Activated CD4-positive, alpha-beta memory T cell treated with anti-CD3 and anti-CD28 coated beads, Interleukin-2, amount 10 ng/mL, durations not matched to agents 7 days and 5 days (primary cell): ENCODE data around the gene TF. TPM values are rescaled to one million over a fixed set of nuclear protein-coding genes. Genes with fewer than 3 reads are reported as not detected.
A peak's percentile ranks its signal among the peaks of the same experiment; 100 is the strongest.

Source experiments
- CTCF ChIA-PET: fragments of 350-600 bp; sonication (Branson Sonifier 250); formaldehyde crosslinking; loops from one replicate; lab custom pipeline; 2021; ENCODE audit warnings: antibody characterized with exemption, inconsistent platforms; lab: Charles Lee
- POLR2A ChIA-PET: fragments of 350-600 bp; sonication (Branson Sonifier 250); formaldehyde crosslinking; loops from one replicate; lab custom pipeline; 2021; ENCODE audit warnings: antibody characterized with exemption; lab: Charles Lee
- DNase-seq: peaks from one replicate; pipeline ENCODE4 v3.0.0-alpha.2; 2020
- H3K27ac Mint-ChIP-seq: one replicate; pipeline ENCODE4 v1.8.0; 2021; ENCODE audit warnings: mild to moderate bottlenecking, mixed read lengths
- H3K27me3 Mint-ChIP-seq: one replicate; pipeline ENCODE4 v1.8.0; 2021; ENCODE audit warnings: mixed read lengths
- H3K36me3 Mint-ChIP-seq: one replicate; pipeline ENCODE4 v1.8.0; 2021; ENCODE audit warnings: low read depth, mixed read lengths
- H3K4me1 Mint-ChIP-seq: one replicate; pipeline ENCODE4 v1.8.0; 2021; ENCODE audit warnings: mixed read lengths
- H3K4me3 Mint-ChIP-seq: one replicate; pipeline ENCODE4 v1.8.0; 2021; ENCODE audit warnings: mild to moderate bottlenecking, mixed read lengths
- H3K9me3 Mint-ChIP-seq: one replicate; pipeline ENCODE4 v1.8.0; 2021; ENCODE audit warnings: mixed read lengths
- total RNA-seq, 2 experiments: library from RNA; stranded (reverse); gene quantifications; one replicate each; pipeline ENCODE4 v1.2.3, GENCODE V29; 2021

TF gene
- total RNA-seq, 2 experiments from 2014 or later: 0.15 to 1.2 TPM

DNA sequence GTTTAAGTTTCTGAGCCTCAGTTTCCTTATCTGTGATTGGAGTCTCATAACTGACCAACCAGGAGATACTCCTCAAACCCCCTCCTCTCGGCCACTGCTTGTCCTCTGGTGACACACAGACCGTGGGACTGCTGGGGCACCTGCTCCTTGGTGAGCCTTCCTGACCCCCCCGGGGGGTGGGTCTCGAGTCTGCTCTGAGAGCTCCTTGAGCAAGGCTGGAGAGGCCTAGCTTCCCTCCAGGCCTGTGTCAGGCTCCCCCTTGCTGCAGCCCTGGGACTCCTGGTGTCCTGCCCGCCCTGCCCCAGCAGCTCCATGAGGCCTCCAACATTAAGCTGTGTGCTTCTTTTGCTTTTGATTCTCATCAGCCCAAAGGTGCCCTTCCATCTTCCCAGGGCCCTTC is 87.1 kb downstream of the TF start:
- ChIA-PET POLR2A (no interaction called here), CTCF (no interaction called here)
- DNase-seq: peak; percentile 9
- no peak overlapping the region for H3K27ac Mint-ChIP-seq
- no peak overlapping the region for H3K4me3 Mint-ChIP-seq
- H3K4me1 Mint-ChIP-seq: no peaks in the 10 kb centered on the region
- no peaks in the 10 kb centered on the region for H3K9me3 Mint-ChIP-seq
- no peaks in the 10 kb centered on the region for H3K36me3 Mint-ChIP-seq
- no peaks in the 10 kb centered on the region for H3K27me3 Mint-ChIP-seq

DNA sequence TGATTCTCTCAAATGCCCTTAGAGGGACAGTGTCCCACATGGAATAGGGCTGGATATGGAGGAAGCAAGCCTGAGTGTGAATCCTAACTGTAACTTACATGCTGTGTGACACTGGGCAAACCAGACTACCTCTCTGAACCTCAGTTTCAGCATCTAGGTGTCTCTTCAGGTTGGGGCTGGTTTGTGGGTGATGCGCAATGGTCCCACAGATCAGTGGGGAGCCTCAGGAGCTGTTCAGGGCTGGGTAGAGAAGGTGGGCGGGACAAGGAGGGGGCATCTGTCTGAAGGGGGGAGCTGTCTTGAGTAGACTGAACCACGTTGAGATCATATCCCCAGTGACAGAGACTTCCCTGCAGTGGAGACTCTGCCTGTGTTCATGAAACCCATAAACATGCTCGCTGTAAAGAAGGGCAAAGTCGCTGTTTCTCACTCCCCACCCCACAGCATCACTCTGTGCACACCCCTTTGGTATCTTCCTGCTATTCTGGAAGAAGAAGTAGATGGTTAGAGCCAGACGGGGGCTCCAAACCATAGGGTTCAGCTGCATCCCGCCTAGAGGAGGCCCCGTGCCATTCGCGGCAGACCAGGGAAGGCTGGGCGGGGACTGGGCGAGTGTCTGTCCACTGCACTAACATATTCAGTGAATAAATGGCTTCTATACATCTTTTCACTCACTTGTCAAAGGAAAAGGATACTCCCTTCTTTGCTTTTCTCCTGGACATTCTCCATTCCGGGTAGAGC is 87.9 kb downstream of the TF start:
- no peaks in the 10 kb centered on the region for H3K4me1 Mint-ChIP-seq
- H3K36me3 Mint-ChIP-seq: no peaks in the 10 kb centered on the region
- no peak for DNase-seq
- no peaks in the 10 kb centered on the region for H3K9me3 Mint-ChIP-seq
- no peak overlapping the region for H3K27ac Mint-ChIP-seq
- no peak overlapping the region for H3K4me3 Mint-ChIP-seq
- ChIA-PET POLR2A (no interaction called here), CTCF (no interaction called here)
- H3K27me3 Mint-ChIP-seq: no peaks in the 10 kb centered on the region

DNA sequence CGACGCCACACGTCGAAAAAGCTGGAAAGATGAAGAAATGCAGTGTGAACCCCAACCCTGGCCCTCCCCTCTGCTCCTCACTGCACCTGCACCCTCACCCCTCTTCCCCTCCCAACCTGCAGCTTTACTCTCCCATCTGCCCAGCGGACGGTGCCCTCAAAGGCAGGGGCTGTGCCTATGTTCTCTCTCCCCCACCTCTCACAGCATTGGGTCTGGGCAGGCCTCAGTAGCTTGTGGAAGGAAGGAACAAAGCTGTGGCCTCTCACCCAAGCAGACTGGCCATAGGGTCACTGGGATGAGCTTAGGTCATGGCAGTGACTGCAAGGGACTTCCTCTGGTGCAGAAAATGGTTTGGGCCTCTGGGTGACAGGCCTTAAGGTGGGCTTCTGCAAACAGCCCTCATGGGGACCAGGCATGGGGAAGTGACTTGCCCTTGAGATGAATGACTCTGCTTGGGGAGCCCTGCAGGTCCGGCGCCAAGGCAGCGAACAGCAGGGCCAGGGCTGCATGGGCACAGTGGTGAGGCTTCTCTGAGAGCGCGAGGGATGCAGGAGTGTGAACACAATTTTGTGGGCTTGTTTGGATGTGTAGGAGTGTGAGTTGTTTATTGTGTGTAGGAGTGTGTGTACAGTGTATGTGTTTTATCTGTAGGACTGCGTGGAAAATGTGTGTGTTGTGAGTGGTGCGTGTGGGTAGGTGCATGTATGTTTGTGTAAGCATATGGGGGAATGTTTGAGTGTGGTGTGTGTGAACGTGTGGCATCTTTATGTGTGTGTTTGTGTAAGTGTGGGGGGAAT is 88.6 kb downstream of the TF start:
- Mint-ChIP-seq H3K4me1 (no peaks in the 10 kb centered on the region), H3K27ac (no peak overlapping the region), H3K9me3 (no peaks in the 10 kb centered on the region), H3K27me3 (no peaks in the 10 kb centered on the region), H3K4me3 (no peak overlapping the region), H3K36me3 (no peaks in the 10 kb centered on the region)
- DNase-seq: peak; percentile 10
- ChIA-PET POLR2A (no interaction called here), CTCF (no interaction called here)

DNA sequence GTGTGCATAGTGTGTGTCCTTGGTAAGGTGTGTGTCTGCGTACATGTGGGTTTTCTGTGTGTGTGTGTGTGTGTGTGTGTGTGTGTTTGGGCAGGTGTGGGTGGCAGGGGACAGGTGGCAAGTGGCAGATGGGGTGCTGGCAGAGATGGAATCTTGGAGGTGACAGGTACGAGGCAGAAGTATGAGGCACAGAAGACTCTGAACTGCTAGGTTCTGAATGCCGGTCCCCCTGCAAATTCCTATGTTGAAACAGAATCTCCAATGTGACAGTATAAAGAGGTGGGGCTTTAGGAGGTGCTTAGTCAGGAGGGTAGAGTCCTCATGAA is 89.2 kb downstream of the TF start:
- no peak overlapping the region for H3K27ac Mint-ChIP-seq
- H3K4me3 Mint-ChIP-seq: no peak overlapping the region
- H3K4me1 Mint-ChIP-seq: no peaks in the 10 kb centered on the region
- no peaks in the 10 kb centered on the region for H3K36me3 Mint-ChIP-seq
- no peak for DNase-seq
- no peaks in the 10 kb centered on the region for H3K27me3 Mint-ChIP-seq
- CTCF ChIA-PET: no interaction called here
- H3K9me3 Mint-ChIP-seq: no peaks in the 10 kb centered on the region
- POLR2A ChIA-PET: no interaction called here

DNA sequence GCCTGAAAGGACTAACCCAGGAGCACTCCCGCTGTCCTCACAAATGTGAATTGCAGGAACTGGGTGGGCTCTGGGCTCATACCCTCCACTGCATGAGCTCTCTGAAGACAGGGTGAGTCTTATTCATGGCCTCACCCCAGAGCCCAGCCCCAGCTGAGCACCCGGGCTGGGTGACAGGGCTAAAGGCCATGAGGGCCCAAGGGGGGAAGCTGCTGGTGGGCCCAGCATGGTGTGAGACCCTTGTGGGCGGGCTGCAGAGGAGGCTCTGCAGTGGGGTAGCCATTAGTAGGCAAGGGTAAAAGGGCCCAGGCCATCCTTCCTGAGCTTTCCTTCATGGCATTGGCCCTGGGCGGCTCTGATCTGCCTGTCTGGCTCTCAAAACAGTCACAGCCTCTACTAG is 89.8 kb downstream of the TF start:
- Mint-ChIP-seq H3K4me3 (no peak overlapping the region), H3K27me3 (no peaks in the 10 kb centered on the region), H3K27ac (no peak overlapping the region), H3K4me1 (no peaks in the 10 kb centered on the region), H3K9me3 (no peaks in the 10 kb centered on the region), H3K36me3 (no peaks in the 10 kb centered on the region)
- POLR2A ChIA-PET: no interaction called here
- CTCF ChIA-PET: no interaction called here
- peak; percentile 8 for DNase-seq

DNA sequence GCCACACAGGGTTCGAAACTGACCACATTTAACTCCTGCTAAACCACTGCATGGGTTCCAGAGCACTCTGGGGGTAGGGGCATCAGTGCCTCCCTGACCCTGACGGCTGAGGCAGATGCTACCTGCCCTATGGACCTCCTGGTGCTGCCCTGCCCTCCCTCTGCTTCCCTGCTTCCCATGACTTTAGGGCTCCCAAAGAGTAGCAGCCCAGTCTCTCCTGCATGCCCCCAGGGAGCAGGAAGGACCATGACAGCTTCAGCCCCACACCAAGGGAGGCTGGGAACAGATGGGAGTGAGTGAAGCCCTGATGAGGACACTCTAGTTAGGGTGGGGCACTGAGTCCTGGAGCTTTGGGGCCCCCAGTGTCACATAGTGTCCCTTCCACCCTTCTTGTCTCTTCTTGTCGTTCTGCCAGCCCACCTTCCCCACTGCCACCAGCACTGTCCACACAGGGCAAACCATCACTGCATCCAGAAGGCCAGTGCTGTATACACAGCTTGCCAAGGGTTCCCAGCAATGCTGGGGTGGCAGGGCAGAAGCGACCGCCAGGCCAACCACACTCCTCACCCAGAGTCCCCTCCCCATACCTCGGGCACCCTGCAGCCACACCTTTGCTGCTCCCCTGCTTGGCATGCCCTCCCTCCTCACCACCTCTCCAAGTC is 90.4 kb downstream of the TF start:
- Mint-ChIP-seq H3K4me3 (no peak overlapping the region), H3K4me1 (no peaks in the 10 kb centered on the region), H3K27ac (no peak overlapping the region), H3K36me3 (no peaks in the 10 kb centered on the region), H3K27me3 (no peaks in the 10 kb centered on the region), H3K9me3 (no peaks in the 10 kb centered on the region)
- ChIA-PET POLR2A (no interaction called here), CTCF (no interaction called here)
- DNase-seq: peak; percentile 14

DNA sequence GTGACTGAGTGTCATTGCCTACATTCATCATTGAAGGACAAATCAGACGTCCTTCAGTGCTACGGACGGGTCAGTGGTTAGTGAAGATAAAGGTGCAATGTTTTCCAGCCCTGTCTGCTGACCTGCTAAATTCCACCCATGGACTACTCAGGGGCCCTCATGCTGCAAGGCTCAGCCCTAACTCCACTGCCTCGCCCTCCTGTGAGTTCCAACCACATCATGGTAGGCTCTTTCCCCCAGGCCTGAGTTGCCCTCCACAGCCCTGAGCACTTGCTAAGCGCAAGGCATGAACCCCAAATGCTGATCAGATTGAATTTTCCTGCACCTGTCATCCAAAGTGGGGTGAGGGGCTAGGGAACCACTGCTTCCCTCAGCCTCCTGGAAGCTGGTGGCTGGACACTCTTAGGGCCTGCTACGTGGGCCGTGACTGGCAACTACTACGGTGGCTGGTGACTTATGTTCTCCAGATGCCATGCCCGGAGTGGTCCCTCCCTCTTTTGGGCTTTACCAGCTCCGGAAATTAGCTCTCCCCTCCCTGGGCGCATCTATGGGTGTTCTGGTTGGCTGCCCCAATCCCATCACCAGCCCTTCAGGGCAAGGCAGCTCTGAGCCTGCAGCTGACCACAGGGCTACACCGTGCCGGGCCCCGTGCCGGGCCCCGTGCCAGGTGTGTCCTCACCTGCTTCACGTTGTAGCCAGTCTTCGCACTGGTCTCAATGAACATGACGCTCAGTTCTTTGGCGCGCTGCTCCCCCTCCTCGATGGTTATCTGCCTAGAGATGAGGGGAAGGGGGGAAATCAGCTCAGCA is 91.5 kb downstream of the TF start:
- CTCF ChIA-PET: no interaction called here
- no peak overlapping the region for H3K4me3 Mint-ChIP-seq
- H3K4me1 Mint-ChIP-seq: no peaks in the 10 kb centered on the region
- H3K27ac Mint-ChIP-seq: no peak overlapping the region
- H3K27me3 Mint-ChIP-seq: no peaks in the 10 kb centered on the region
- POLR2A ChIA-PET: no interaction called here
- H3K9me3 Mint-ChIP-seq: no peaks in the 10 kb centered on the region
- DNase-seq: no peak
- no peaks in the 10 kb centered on the region for H3K36me3 Mint-ChIP-seq

DNA sequence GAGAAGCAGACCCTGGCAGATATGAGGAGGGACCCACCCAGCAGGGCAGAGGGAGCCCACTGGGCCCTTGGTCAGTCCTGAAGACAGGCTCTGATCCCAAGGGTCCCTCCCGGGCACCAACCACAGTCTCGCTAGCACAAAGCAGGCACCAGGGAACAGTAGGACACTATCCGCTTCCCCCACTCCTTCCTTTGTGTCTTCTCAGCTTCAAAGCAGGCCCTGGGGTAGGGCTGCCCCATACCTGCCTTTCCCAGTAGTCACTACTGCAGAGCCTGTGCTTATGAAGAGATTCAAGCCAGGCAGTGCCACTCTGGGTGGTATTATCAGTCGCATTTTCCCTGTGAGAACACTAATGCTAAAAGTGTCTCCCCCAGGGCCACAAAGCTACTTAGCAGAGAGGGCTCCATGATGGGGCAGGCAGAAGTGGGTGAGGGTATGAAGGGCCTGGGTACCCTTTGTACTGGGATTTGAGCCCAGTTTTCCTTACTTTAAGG is 92.2 kb downstream of the TF start:
- H3K36me3 Mint-ChIP-seq: no peaks in the 10 kb centered on the region
- POLR2A ChIA-PET: no interaction called here
- no peaks in the 10 kb centered on the region for H3K9me3 Mint-ChIP-seq
- CTCF ChIA-PET: no interaction called here
- H3K4me1 Mint-ChIP-seq: no peaks in the 10 kb centered on the region
- no peaks in the 10 kb centered on the region for H3K27me3 Mint-ChIP-seq
- no peak overlapping the region for H3K4me3 Mint-ChIP-seq
- DNase-seq: no peak
- no peak overlapping the region for H3K27ac Mint-ChIP-seq

DNA sequence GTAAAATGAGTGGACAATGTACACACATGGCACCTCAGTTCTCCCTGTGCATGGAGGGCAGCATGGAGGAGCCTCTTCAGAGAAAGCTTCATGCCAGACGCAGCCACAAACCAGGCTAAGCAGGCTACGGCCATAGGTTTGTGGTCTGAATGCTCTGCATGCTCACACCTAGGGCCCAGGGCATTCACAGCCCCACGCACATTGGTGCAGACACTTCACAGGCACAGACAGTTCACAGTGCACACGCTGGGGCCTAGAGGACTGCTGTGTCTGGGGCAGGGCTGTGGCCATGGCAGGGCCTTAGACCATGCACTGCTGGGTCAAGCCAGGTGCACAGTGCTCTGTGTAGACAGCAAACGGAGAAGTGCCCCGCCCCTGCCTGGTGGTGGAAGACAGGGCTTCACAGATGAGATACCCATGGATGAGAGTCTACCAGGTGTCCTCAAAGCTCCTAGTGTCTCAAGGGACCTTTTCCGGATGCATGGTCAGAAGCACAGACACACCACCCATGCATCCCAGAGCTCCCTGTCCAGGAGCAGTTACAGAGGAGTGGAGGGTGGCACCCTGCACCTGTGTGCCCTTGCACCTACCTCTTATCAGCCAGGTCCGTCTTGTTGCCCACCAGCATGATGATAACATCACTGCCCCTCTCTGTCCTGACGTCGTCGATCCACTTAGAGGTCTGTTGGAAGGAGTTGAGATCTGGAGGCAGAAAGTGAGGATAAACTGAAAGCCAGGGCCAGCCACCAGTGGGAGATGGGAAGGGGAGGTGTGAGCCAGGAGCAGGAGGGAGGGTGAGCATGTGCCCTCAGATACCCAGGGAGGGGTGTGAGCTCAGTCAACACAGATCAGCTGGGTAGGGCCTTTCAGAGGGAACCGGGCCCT is 93.0 kb downstream of the TF start:
- H3K27me3 Mint-ChIP-seq: no peaks in the 10 kb centered on the region
- POLR2A ChIA-PET: no interaction called here
- no peaks in the 10 kb centered on the region for H3K9me3 Mint-ChIP-seq
- H3K4me1 Mint-ChIP-seq: no peaks in the 10 kb centered on the region
- no peak overlapping the region for H3K4me3 Mint-ChIP-seq
- CTCF ChIA-PET: no interaction called here
- DNase-seq: no peak
- no peak overlapping the region for H3K27ac Mint-ChIP-seq
- H3K36me3 Mint-ChIP-seq: no peaks in the 10 kb centered on the region

DNA sequence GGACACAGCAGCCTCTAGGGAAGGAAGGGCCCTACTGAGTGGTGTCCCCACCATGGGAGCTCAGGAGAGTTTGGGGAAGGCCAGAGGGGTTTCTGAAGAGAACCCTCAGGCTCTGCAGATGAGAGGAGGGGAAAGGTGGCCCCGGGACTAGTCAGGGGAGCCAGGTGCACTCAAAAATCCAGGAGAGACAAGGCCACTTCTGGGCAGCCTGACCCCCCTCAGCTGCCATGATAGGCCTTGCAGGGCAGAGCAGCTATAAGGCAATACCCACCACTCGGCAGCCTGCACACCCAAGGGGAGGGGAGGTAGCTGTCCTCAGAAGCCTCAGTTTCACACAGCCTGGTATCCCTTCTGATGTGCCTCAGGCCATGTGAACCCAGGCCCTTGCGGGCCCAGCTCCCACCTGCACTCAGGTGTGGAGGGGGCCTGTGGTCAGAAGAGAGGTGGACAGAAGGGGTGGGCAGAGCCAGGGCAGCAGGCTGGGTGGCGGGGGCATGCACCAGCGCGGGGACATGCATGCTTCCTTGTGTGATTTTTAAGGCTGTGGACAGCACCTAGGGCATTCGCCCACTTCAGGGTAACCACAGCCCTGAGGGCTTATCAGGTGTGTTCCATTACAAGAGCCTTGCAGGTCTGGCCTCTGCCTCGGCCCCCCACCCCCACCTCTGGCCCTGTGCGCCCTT is 94.0 kb downstream of the TF start:
- H3K9me3 Mint-ChIP-seq: no peaks in the 10 kb centered on the region
- H3K4me1 Mint-ChIP-seq: no peaks in the 10 kb centered on the region
- no peaks in the 10 kb centered on the region for H3K27me3 Mint-ChIP-seq
- ChIA-PET POLR2A (no interaction called here), CTCF (no interaction called here)
- H3K36me3 Mint-ChIP-seq: no peaks in the 10 kb centered on the region
- H3K4me3 Mint-ChIP-seq: no peak overlapping the region
- no peak for DNase-seq
- H3K27ac Mint-ChIP-seq: no peak overlapping the region

DNA sequence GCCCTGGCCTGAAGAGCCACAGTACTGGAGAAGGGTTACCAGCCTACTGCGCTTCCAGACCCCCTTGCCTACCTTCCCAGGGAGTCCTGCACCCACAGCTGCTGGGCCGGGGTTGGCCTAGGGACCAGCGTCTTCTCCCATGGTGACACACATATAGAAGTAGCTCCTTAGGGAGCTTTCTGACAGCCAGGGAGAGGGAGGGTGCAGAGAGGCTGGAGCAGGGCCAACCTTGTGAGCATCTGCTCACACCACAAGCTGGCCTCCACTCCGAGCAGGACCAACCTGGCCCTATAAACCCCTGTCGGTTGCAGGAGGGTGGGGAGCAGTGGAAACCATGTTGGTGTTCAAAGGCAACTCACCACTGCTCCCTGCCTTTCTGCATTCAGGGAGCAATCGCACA is 94.6 kb downstream of the TF start:
- Mint-ChIP-seq H3K9me3 (no peaks in the 10 kb centered on the region), H3K4me1 (no peaks in the 10 kb centered on the region), H3K4me3 (no peak overlapping the region), H3K27me3 (no peaks in the 10 kb centered on the region), H3K27ac (no peak overlapping the region), H3K36me3 (no peaks in the 10 kb centered on the region)
- POLR2A ChIA-PET: no interaction called here
- no peak for DNase-seq
- CTCF ChIA-PET: no interaction called here

DNA sequence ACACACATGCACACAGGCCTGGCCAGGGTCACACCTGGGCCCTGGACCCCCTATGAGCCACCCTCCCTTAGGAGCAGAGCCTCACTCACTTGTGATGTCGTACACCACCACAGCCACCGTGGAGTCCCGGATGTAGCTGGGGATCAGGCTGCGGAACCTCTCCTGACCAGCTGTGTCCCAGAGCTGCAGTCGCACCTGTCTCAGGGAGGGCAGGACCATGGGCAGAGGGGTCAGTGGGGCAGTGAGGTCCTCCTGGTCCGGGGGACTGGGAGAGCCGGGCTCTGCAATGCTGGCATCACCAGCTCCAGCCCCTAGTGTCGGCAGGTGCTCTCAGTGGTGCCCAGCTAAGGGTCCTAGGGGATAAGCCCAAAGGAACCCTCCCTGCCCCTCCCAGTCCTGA is 95.0 kb downstream of the TF start:
- H3K27ac Mint-ChIP-seq: no peak overlapping the region
- no peaks in the 10 kb centered on the region for H3K36me3 Mint-ChIP-seq
- CTCF ChIA-PET: no interaction called here
- no peaks in the 10 kb centered on the region for H3K9me3 Mint-ChIP-seq
- H3K4me1 Mint-ChIP-seq: no peaks in the 10 kb centered on the region
- no peak for DNase-seq
- POLR2A ChIA-PET: no interaction called here
- H3K4me3 Mint-ChIP-seq: no peak overlapping the region
- no peaks in the 10 kb centered on the region for H3K27me3 Mint-ChIP-seq
